PC-3 (cell line): ENCODE data around the gene HSD17B13.

ENCODE experiments used
- CTCF ChIP-seq: fragments of 300-600 bp; sonication (generic); conservative IDR thresholded peaks from 2 replicates; pipeline ENCODE4 v1.5.1; 2017; ENCODE audit warnings: antibody characterized with exemption, low read depth, mild to moderate bottlenecking, low read length
- EZH2phosphoT487 ChIP-seq: fragments of 300-600 bp; sonication (generic); IDR thresholded peaks from 2 replicates; pipeline ENCODE4 v1.6.1; 2018; ENCODE audit warnings: mild to moderate bottlenecking, antibody characterized with exemption, low read length, borderline replicate concordance

GRCh38 chr4:87345139-87345538, 22.5 kb upstream of the HSD17B13 start:
- TF ChIP-seq CTCF (no peak), EZH2phosphoT487 (no peak)
